Stomach (tissue), 9 donors: ENCODE results near the gene AJAP1. TPM values are rescaled to one million over a fixed set of nuclear protein-coding genes. Genes with fewer than 3 reads are reported as not detected.

Source experiments
- DNase-seq, 2 donors: peaks; one replicate each; pipeline versions ENCODE4 v3.0.0 to v3.0.0-alpha.2; 2013 to 2019
- H3K27ac ChIP-seq, 5 donors: fragments of 200-600 bp in 4 of 5; sonication (generic) in 4 of 5; one replicate each; pipeline ENCODE4 v1.5.1; 2013 to 2019; ENCODE audit warnings: mild to moderate bottlenecking in 1 of 5, moderate library complexity in 1 of 5
- H3K27me3 ChIP-seq, 3 donors: fragments of 200-600 bp; sonication (generic); one replicate each; pipeline ENCODE4 v1.5.1; 2017 to 2019; ENCODE audit warnings: mixed run types in 1 of 3
- H3K36me3 ChIP-seq, 4 donors: fragments of 200-600 bp; sonication (generic); 1 replicate in 3 of 4; 2 replicates in 1 of 4; pipeline ENCODE4 v1.5.1; 2016 to 2019
- H3K4me1 ChIP-seq, 4 donors: fragments of 200-600 bp; sonication (generic); one replicate each; pipeline ENCODE4 v1.5.1; 2016 to 2019
- H3K4me3 ChIP-seq, 4 donors: fragments of 200-600 bp; sonication (generic) in 3 of 4; one replicate each; pipeline ENCODE4 v1.5.1; 2016 to 2019; ENCODE audit warnings: mild to moderate bottlenecking in 1 of 4
- H3K9me3 ChIP-seq, 4 donors: fragments of 200-600 bp; sonication (generic); one replicate each; pipeline ENCODE4 v1.5.1; 2016 to 2019
- EP300 ChIP-seq: sonication (generic); formaldehyde crosslinking; IDR thresholded peaks from one replicate; pipeline ENCODE4 v1.6.1; 2017; ENCODE audit warnings: antibody characterized with exemption
- POLR2A ChIP-seq, 4 donors: fragments of 450-650 bp; IDR thresholded peaks; one replicate each; pipeline ENCODE4 v1.6.1; 2016; ENCODE audit warnings: antibody characterized with exemption in 4 of 4, control low read depth in 2 of 4, mild to moderate bottlenecking in 1 of 4, moderate library complexity in 1 of 4
- POLR2AphosphoS5 ChIP-seq, 3 donors: sonication (generic); formaldehyde crosslinking; IDR thresholded peaks; one replicate each; pipeline ENCODE4 v1.6.1; 2016; ENCODE audit warnings: antibody characterized with exemption in 3 of 3
- WGBS, 5 donors: extraction: QIAGEN DNeasy Blood & Tissue Kit in 3 of 5; methylation state at CpG; one replicate each; pipeline versions ENCODE4 v1.1.5 to v1.1.7; 2013 to 2018; 5-methylcytosine and 5-hydroxymethylcytosine counted together
- intact Hi-C: fragments of 100-400 bp; cut with DNase I; formaldehyde crosslinking; loops from one replicate; pipeline ENCODE4 v1.15.1; 2023; ENCODE audit warnings: low total_unique reads
- polyA plus RNA-seq, 3 donors: library from polyadenylated mRNA; stranded (reverse); fragments of 200-250 nt; gene quantifications; one replicate each; pipeline ENCODE4 v1.2.3, GENCODE V29; 2013
- total RNA-seq, 5 donors: library from RNA; depleted of rRNA; stranded (reverse); fragments of >200 nt; gene quantifications; one replicate each; pipeline versions ENCODE4 v1.1.0 to v1.2.3, GENCODE V29; 2014 to 2016
- TF ChIP-seq, protein P1 (sequence below), 7 experiments: fragments of 450-650 bp in 4 of 7; fragments of 200-600 bp in 3 of 7; sonication (generic) in 3 of 7; IDR thresholded peaks; one replicate each; pipeline ENCODE4 v1.5.1; 2016 to 2019; ENCODE audit warnings: antibody characterized with exemption in 7 of 7, control low read depth in 2 of 7, mild to moderate bottlenecking in 1 of 7
- donor health status: healthy with polysubstance abuse.
- donor health status: Bipolar disorder and iron deficiency.
- donor health status: healthy.

Gene AJAP1
- total and polyA plus RNA-seq, 8 donors: 0.10 to 1.1 (median 0.14) TPM; not detected in 3

DNA sequence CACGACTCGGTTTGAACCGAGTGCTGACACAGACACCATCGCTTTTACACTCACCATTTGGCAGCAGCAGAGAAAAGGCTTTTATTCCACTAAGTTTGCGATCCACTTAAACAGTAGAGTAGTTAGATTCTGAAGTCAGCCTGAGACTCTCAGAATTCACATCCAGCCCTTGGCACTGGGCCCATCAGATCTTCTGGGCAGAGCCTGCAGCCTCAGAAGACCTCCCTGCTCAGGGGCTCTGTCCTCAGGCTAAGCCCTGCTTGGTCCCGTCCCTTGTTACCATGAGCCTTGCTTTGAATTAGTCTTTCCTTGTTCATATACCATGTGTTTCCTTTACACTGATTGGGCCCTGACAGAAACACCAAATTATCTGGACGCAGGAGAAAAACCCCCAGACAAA, 41.4 kb upstream of the AJAP1 start:
- WGBS, 5 donors: 64 to 78% (median 74%) methylated on average over 7 of the region's 7 CpGs
- TF ChIP-seq POLR2AphosphoS5 (IDR thresholded peaks at IDR 0.05) (no peak), POLR2A (IDR thresholded peaks at IDR 0.05) (no peak), EP300 (no peak)
- TF ChIP-seq, protein P1, sequence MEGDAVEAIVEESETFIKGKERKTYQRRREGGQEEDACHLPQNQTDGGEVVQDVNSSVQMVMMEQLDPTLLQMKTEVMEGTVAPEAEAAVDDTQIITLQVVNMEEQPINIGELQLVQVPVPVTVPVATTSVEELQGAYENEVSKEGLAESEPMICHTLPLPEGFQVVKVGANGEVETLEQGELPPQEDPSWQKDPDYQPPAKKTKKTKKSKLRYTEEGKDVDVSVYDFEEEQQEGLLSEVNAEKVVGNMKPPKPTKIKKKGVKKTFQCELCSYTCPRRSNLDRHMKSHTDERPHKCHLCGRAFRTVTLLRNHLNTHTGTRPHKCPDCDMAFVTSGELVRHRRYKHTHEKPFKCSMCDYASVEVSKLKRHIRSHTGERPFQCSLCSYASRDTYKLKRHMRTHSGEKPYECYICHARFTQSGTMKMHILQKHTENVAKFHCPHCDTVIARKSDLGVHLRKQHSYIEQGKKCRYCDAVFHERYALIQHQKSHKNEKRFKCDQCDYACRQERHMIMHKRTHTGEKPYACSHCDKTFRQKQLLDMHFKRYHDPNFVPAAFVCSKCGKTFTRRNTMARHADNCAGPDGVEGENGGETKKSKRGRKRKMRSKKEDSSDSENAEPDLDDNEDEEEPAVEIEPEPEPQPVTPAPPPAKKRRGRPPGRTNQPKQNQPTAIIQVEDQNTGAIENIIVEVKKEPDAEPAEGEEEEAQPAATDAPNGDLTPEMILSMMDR (IDR thresholded peaks at IDR 0.05): no peak
- intact Hi-C loops: no loop called here

DNA sequence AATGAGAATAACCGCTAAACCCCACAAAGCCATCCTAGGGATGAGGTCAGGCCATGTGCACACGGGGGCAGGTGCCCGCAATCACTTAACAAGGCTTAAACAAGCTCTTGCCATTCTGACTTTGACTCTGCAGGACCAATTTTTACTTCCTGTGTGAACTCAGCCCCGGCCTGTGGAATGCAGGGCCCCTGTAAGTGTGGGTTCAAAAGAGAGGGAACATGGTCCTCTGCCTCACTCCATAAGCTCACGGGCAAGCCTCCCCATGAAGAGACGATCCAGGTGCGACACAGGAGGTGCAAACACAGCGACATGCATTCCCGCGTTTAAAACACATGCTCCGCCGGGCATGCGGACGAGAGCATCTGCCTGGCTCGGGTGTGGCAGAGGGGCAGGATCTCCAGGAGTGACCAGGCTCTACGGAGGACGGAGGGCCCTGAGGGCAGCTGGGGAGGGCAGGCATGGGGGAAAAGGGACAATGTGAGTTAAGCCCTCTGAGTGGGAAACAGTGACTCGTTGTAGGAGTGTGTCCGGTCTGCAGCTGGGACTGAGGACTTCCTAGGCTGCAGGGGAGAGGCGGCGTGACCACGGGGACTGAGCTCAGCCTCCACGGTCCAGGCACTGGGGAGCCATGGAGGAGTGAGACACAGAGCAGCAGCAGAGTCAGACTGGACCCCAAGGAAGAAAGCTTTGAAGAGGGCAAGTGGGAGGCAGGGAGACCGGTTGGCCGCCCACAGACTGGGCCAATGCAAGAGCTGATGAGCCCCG, 40.6 kb upstream of the AJAP1 start:
- Histone ChIP-seq H3K4me3 (no peak overlapping the region), H3K4me1 (no peaks in the 10 kb centered on the region), H3K9me3 (peaks cover 2 to 33% (median 25%) of the 10 kb centered on the region in 4 donors), H3K36me3 (no peaks in the 10 kb centered on the region), H3K27ac (no peak overlapping the region), H3K27me3 (peaks cover 0 to 21% (median 0%) of the 10 kb centered on the region in 3 donors)
- TF ChIP-seq, protein P1 (IDR thresholded peaks at IDR 0.05): no peak
- intact Hi-C loops: no loop called here
- no peak for DNase-seq
- WGBS, 5 donors: 80 to 85% (median 83%) methylated on average over 24 to 26 of the region's 26 CpGs

More for the DNA sequence above, 41.4 kb upstream of the AJAP1 start:
- Histone ChIP-seq H3K4me1 (no peaks in the 10 kb centered on the region), H3K4me3 (no peak overlapping the region), H3K27ac (no peak overlapping the region), H3K27me3 (peaks cover 0 to 29% (median 0%) of the 10 kb centered on the region in 3 donors), H3K9me3 (peaks cover 2 to 37% (median 27%) of the 10 kb centered on the region in 4 donors), H3K36me3 (no peaks in the 10 kb centered on the region)
- DNase-seq: peak in 1 of 2 donors; percentile 22

DNA sequence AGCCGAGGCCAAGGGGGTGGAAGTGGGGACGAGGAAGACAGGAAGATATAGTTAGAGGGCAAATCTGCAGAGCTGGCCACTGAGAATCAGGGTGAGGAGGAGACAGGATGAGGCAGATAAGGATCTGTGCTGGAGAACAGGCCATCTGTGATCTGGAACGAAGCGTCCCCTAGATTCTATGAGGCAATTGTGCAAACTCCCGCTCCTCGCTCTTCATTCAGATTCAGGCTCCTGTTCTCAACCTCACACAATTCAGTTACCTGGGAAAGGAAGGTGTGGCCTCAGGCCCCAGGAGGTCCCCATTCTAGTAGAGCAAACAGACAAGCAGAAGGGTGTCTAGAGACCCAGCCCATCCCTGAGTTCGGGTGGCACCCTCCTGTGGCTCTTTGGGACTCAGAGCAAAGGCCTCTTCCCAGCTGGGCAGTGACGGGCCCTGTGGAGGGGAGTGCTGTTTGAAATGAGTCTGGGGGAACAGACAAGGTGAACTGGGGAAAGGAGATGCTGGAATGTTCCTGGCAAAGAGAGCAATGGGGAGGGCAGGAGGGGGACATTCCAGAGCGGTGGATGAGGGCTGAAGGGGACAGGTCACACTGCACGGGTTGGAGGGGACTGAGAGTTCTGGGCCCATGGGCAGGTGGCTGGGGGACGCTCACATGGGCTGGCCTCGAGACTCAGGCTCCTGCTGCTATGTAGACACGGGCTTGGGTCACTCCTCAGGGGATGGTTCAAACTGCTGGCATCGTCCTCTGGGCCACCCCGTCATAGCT, 39.9 kb upstream of the AJAP1 start:
- intact Hi-C loops: no loop called here
- Histone ChIP-seq H3K4me1 (no peaks in the 10 kb centered on the region), H3K4me3 (no peak overlapping the region), H3K27me3 (peaks cover 0 to 18% (median 0%) of the 10 kb centered on the region in 3 donors), H3K36me3 (no peaks in the 10 kb centered on the region), H3K9me3 (peaks cover 2 to 25% (median 18%) of the 10 kb centered on the region in 4 donors), H3K27ac (no peak overlapping the region)
- WGBS, 5 donors: 60 to 63% (median 61%) methylated on average over 12 to 15 of the region's 15 CpGs
- no peak for TF ChIP-seq POLR2A (IDR thresholded peaks at IDR 0.05)
- TF ChIP-seq, protein P1 (IDR thresholded peaks at IDR 0.05): no peak
- TF ChIP-seq EP300: no peak
- TF ChIP-seq POLR2AphosphoS5 (IDR thresholded peaks at IDR 0.05): no peak
- no peak for DNase-seq

DNA sequence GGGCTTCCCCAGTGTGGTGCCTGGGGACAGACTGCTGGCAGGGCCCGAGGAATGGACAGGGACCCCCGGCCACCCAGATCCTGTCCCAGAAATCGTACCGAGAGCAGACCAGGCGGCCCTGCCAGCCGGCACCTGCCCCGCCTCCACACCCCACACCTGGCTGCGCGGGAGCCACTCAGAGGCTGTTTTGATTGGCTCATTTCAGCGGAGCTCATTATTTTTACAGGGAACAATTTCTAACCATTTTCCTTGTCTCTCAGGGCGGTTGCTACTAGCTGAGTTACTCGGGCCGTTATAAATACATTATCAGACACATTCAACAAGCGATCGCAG, 39.3 kb upstream of the AJAP1 start:
- no peak for TF ChIP-seq POLR2A (IDR thresholded peaks at IDR 0.05)
- TF ChIP-seq POLR2AphosphoS5 (IDR thresholded peaks at IDR 0.05): no peak
- TF ChIP-seq, protein P1 (IDR thresholded peaks at IDR 0.05): no peak
- TF ChIP-seq EP300: no peak
- 80 to 86% (median 85%) methylated on average over 13 to 15 of the region's 15 CpGs for WGBS, 5 donors
- H3K4me1 ChIP-seq: no peaks in the 10 kb centered on the region

More for the DNA sequence above, 39.3 kb upstream of the AJAP1 start:
- intact Hi-C loops: no loop called here
- Histone ChIP-seq H3K4me3 (no peak overlapping the region), H3K36me3 (no peaks in the 10 kb centered on the region), H3K9me3 (peaks cover 2 to 20% (median 12%) of the 10 kb centered on the region in 4 donors), H3K27me3 (peaks cover 0 to 18% (median 0%) of the 10 kb centered on the region in 3 donors), H3K27ac (no peak overlapping the region)
- DNase-seq: no peak
